ENCODE data around the gene UXT.
"Not testable (repeated sequence)": the region's sequence is repeated elsewhere in the genome, so short reads cannot be mapped to it uniquely, and the experiment has no call there.

Gene UXT

DNA sequence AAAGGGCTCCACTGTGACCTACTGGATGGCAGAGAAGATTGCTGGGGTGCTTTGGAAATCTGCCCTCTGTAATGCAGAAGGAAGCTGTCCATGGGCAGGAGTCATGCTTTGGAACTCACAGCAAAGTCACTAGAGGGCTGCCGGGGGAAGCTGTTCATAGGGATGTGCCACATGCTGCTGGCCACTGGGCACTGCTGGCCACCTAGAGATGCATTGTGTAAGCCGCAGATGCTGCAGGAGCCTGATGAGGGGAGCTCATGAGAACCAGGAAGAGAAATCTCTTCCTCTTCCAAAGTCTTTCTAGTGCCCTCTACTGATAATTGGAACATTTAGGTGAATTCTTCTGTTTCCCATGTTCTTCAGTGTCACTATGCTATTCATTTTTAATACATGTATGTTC is 31.2 kb upstream of the UXT start:
- Histone ChIP-seq H3K4me1 (no peaks in the 10 kb centered on the region), H3K27me3 (no peaks in the 10 kb centered on the region), H3K9me3 (no peaks in the 10 kb centered on the region), H3K36me3 (no peaks in the 10 kb centered on the region), H3K4me3 (ENCODE audit: low read depth, low read length) (no peak overlapping the region)
- DNase-seq, result no peak
- TF ChIP-seq, protein P1, sequence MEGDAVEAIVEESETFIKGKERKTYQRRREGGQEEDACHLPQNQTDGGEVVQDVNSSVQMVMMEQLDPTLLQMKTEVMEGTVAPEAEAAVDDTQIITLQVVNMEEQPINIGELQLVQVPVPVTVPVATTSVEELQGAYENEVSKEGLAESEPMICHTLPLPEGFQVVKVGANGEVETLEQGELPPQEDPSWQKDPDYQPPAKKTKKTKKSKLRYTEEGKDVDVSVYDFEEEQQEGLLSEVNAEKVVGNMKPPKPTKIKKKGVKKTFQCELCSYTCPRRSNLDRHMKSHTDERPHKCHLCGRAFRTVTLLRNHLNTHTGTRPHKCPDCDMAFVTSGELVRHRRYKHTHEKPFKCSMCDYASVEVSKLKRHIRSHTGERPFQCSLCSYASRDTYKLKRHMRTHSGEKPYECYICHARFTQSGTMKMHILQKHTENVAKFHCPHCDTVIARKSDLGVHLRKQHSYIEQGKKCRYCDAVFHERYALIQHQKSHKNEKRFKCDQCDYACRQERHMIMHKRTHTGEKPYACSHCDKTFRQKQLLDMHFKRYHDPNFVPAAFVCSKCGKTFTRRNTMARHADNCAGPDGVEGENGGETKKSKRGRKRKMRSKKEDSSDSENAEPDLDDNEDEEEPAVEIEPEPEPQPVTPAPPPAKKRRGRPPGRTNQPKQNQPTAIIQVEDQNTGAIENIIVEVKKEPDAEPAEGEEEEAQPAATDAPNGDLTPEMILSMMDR (IDR thresholded peaks at IDR 0.05; ENCODE audit: low read depth, low read length), result no peak

DNA sequence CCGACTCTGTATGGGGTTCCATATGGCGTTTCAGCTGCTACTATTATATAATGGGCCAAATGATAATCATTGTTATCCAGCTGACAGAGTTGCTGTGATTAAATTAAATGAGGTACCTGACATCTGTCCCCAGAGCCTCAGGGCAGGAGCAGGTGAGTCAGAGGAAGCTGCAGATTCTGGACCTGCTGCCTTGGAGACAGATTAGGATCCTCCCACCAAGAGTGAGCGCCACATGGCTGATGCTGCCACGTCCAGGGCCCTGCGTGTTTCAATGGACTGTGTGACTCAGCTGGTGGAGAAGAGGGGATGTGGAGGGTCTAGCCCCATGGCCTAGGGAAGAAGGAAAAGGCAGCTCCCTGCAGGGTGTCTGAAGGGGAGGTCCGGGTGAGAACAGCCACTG is 28.3 kb upstream of the UXT start:
- Histone ChIP-seq H3K27me3 (no peaks in the 10 kb centered on the region), H3K9me3 (no peaks in the 10 kb centered on the region), H3K36me3 (no peaks in the 10 kb centered on the region), H3K4me3 (ENCODE audit: low read depth, low read length) (no peak overlapping the region), H3K4me1 (no peaks in the 10 kb centered on the region)
- TF ChIP-seq, protein P1 (IDR thresholded peaks at IDR 0.05; ENCODE audit: low read depth, low read length), result no peak
- DNase-seq, result peak; percentile 46

DNA sequence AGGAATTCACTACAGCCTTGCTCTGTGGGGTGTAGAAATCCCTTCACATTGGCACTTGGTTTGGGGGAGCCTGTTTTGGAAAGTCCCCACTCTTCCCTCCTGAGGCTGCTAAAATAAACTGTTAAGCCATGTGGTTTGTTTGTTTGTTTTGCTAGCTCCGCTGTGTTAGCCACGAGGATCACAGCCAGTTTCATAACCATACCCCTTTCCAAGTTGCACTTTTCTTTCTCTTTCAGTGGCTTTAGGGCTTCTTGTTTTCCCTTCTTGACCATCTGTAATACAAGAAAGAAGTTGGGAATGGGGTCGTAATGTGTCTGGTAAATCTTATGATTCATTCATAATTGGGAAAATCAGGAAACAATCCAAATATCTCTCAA is 24.8 kb upstream of the UXT start:
- Histone ChIP-seq H3K27me3 (no peaks in the 10 kb centered on the region), H3K36me3 (no peaks in the 10 kb centered on the region), H3K4me3 (ENCODE audit: low read depth, low read length) (no peak overlapping the region), H3K9me3 (no peaks in the 10 kb centered on the region), H3K4me1 (no peaks in the 10 kb centered on the region)
- DNase-seq, result no peak
- TF ChIP-seq, protein P1 (IDR thresholded peaks at IDR 0.05; ENCODE audit: low read depth, low read length), result no peak

DNA sequence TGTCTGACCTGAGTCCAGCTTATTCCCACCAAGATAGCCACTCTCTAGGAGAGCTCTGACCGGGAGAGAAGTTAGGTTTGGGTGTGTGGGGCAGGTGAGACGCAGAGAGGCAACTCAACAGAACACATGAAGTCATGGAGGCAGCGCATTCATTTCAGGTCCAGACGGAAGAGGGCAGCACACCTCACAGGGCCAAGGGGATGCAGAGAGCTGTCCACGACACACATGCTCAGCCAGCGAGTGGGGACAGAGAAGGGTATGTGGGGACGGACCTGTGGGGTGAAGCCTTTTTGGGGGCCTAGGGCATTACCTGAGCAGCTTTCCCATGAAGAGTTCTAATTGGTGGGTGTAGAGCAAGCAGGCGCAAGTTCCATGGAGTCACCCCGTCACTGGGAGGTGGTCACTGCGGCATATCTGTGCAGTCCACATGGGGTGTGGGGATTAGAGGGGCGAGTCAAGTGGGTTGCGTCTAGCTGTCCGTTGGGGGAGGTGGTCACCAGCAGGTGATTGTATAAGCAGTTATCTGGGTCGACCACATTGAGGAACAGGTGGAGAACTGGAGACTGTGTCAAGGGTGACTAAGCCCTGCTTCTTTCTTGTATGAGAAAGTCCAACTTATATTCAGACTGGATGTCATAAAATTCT is 24.3 kb upstream of the UXT start:
- DNase-seq, result no peak
- Histone ChIP-seq H3K4me1 (no peaks in the 10 kb centered on the region), H3K4me3 (ENCODE audit: low read depth, low read length) (no peak overlapping the region), H3K9me3 (no peaks in the 10 kb centered on the region), H3K27me3 (no peaks in the 10 kb centered on the region), H3K36me3 (no peaks in the 10 kb centered on the region)
- TF ChIP-seq, protein P1 (IDR thresholded peaks at IDR 0.05; ENCODE audit: low read depth, low read length), result no peak

DNA sequence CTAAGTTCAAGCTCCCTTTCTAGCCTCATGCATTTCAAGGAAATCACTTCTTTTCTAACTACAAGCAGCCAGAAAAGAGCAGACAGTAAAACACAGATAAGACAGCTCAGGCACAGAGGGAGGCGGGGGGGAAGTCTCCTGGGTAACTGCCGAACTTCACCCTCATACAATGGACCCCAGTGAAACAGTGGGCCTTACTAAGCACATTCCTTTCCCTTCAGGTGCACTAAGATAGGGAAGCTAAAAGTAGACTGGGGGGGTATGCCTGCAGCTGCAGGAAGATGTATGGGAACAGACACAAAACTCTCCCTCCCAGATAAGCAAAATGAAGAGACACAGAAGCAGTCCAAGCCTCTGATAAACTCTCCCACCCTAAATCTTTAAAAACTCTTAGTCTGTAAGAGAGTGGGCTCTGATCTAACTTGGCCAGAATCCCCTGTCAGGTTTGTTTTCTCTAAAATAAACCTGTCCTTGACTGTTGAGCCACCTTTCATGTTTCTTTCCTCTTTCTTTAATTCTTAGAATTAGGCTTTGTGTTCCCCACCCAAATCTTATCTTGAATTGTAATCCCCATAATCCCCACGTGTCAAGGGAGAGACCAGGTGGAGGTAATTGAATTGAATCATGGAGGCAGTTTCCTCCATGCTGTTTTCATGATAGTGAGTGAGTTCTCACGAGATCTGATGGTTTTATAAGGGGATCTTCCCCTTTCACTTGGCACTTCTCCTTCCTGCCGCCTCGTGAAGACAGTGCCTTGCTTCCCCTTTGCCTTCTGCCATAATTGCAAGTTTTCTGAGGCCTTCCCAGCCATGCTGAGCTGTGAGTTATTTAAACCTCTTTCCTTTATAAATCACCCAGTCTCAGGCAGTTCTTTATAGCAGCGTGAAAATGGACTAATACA is 17.2 kb upstream of the UXT start:
- H3K27me3 ChIP-seq; DNase-seq; H3K4me1 ChIP-seq; H3K36me3 ChIP-seq; H3K4me3 ChIP-seq (ENCODE audit: low read depth, low read length); H3K9me3 ChIP-seq: not testable (repeated sequence)

DNA sequence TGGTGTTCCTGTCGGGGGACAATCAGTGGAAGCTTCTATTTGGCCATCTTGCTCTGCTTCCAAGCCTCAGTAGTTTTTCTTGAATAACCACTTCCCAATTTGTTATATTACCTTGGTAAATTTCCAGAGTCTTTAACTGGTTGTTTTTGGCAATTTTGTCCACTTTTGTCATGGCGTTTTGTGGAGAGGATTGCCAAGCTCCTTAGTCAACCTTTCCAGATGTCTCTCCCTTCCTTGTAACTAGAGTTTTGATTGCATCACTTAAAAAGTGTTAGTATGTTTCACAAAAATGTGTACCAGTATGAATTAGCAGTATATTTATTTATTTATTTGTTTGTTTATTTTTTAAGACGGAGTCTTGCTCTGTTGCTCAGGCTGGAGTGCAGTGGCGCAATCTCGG is 15.8 kb upstream of the UXT start:
- Histone ChIP-seq H3K27me3 (no peaks in the 10 kb centered on the region), H3K4me3 (ENCODE audit: low read depth, low read length) (no peak overlapping the region), H3K36me3 (no peaks in the 10 kb centered on the region), H3K4me1 (no peaks in the 10 kb centered on the region), H3K9me3 (no peaks in the 10 kb centered on the region)
- DNase-seq, result no peak
- TF ChIP-seq, protein P1 (IDR thresholded peaks at IDR 0.05; ENCODE audit: low read depth, low read length), result no peak

DNA sequence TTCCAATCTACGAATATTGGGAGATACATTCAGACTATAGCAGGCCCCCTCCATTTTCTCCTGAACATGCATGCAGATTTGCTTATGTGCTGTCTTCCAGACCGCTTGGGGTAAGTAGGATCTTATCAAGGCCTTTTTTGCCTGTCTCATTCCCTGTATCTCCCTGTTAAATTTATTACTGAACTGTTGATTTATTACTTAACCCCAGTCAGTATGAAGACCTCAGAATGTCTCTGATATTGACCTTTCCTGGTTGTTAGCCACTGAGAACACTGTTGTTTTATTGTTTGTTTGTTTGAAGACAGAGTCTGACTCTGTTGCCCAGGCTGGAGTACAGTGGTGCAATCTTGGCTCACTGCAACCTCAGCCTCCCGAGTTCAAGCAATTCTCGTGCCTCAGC is 6.8 kb upstream of the UXT start:
- DNase-seq; H3K27me3 ChIP-seq; H3K4me1 ChIP-seq; H3K9me3 ChIP-seq; H3K4me3 ChIP-seq (ENCODE audit: low read depth, low read length); H3K36me3 ChIP-seq: not testable (repeated sequence)

All from BE2C (cell line).